ENCODE measurements around the gene GTF2I.

- TF ChIP-seq, protein P1, sequence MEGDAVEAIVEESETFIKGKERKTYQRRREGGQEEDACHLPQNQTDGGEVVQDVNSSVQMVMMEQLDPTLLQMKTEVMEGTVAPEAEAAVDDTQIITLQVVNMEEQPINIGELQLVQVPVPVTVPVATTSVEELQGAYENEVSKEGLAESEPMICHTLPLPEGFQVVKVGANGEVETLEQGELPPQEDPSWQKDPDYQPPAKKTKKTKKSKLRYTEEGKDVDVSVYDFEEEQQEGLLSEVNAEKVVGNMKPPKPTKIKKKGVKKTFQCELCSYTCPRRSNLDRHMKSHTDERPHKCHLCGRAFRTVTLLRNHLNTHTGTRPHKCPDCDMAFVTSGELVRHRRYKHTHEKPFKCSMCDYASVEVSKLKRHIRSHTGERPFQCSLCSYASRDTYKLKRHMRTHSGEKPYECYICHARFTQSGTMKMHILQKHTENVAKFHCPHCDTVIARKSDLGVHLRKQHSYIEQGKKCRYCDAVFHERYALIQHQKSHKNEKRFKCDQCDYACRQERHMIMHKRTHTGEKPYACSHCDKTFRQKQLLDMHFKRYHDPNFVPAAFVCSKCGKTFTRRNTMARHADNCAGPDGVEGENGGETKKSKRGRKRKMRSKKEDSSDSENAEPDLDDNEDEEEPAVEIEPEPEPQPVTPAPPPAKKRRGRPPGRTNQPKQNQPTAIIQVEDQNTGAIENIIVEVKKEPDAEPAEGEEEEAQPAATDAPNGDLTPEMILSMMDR (conservative IDR thresholded peaks at IDR 0.05 in 1 of 2, IDR thresholded peaks at IDR 0.05 in 1 of 2; ENCODE audit: extremely low read depth in 1 of 2, insufficient read depth in 1 of 2, low read depth in 1 of 2, low read length in 2 of 2): no peak
- no peak for TF ChIP-seq EZH2 (IDR thresholded peaks at IDR 0.05; ENCODE audit: borderline replicate concordance, low read length)
Measured at GRCh38 chr7:74655768-74656440, 1.6 kb upstream of the GTF2I start.
